ENCODE data around the gene DDX59. TPM values are rescaled to one million over a fixed set of nuclear protein-coding genes. Genes with fewer than 3 reads are reported as not detected.

DDX59 gene
- total RNA-seq, 4 donors from 2014 or later: 18.9 to 30.2 (median 23.5) TPM

GRCh38 chr1:200619894-200620272, 49.8 kb downstream of the DDX59 start:
- TF ChIP-seq CTCF (IDR thresholded peaks at IDR 0.05; ENCODE audit: low read depth): no peak

- TF ChIP-seq CTCF (IDR thresholded peaks at IDR 0.05; ENCODE audit: low read depth): no peak
These were observed 58.9 kb downstream of the DDX59 start for GRCh38 chr1:200610846-200611245.

GRCh38 chr1:200602632-200603031, 67.1 kb downstream of the DDX59 start:
- no peak for TF ChIP-seq CTCF (IDR thresholded peaks at IDR 0.05; ENCODE audit: low read depth)

Other genes with a start within 250 kb of the DDX59 start
- 1 to 10 TPM in 1 of 4 donors, under 1 TPM in 3; under 0.01 to 1.2 (median 0.52) TPM for gene KIF14, start 49.2 kb downstream of the DDX59 start, total RNA-seq
- 10 to 100 TPM; 29.6 to 73.2 (median 34.0) TPM for gene CAMSAP2, start 69.0 kb upstream of the DDX59 start, total RNA-seq
- not detected for gene GPR25, start 203.1 kb upstream of the DDX59 start, total RNA-seq
- not detected for gene INAVA, start 225.0 kb upstream of the DDX59 start, total RNA-seq